ENCODE data around the gene STX2. TPM values are rescaled to one million over a fixed set of nuclear protein-coding genes. Genes with fewer than 3 reads are reported as not detected.
"Not testable (repeated sequence)": the region's sequence is repeated elsewhere in the genome, so short reads cannot be mapped to it uniquely, and the experiment has no call there.

STX2 gene
- total RNA-seq, 1 donor from 2014 or later = 23.8 TPM

DNA sequence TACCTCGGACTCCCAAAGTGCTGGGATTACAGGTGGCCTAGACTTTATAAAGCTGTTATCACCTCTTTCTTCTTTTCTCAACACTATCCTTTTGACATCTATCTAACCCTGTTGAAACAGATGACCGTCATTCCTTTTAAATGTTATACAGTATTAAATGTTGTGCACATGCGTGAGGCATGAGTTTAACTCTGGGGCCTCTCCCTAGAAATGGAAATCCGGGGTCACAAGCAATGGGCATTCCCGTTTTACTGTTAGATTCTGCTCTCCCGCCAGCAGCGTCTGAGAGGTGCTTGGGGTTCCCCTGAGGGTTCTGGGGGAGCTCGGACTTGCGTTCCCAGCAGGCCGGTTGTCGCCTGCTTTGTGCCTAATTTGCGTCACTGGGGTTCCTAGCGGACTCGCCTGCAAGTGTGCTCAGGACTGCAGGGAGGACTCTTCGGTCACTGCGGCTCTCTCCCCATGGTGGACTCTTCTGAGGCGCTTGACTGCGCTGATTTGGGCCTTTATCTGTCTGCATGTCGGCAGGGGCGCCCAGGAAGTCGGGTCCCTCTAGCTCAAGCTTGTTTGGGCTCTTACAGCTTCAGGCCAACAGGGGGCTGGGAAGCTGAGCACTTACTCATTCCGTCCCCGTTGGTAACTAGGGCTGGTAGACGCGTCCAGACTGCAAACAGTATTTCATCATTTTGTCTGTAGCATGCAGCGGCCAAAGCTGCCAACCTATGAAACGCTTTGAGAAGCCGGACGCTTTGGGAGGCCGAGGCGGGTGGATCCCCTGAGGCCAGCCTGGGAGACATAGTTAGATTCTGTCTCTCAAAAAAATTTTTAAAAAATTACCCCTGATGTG, 31.6 kb upstream of the STX2 start:
- peak; percentile 61 to 62 for DNase-seq (ENCODE audit: low read depth in 2 of 2)

DNA sequence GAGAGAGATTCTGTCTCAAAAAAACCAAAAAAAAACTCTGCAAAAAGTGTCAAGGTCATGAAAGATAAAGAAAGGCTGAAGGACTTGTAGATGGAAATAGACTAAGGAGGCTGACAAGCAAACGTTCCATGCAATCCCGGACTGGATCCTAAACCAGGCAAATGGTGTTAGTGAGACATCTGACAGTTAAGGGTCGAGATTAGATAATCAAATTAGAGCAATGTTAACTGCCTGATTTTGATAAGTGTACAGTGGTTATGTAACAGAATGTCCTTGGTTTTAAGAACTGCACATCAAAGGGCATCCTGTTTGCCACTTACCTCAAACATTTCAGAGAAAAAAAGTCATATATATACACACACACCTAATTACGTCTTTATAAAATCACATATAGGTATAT, 29.4 kb upstream of the STX2 start:
- no peak for DNase-seq (ENCODE audit: low read depth in 2 of 2)

DNA sequence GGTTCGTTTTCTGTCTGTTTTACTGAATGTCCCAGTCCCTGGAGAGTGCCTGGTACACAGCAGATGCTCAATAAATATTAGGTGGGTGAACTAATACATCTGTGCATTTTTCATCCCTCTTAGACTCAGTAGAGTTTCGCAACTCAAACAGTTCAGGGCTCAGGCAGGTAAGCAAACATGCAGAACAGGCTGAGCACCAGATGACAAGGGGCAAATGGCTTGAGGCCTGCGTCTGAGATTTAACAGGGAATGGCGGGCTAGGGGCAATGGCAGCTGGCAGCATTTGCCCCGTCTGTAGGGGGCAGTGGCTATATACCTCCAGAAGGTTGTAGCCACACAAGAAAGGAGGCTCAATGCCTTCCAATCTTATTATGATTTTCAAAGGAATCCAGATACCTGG, 24.2 kb upstream of the STX2 start:
- DNase-seq (ENCODE audit: low read depth in 2 of 2) = no peak

DNA sequence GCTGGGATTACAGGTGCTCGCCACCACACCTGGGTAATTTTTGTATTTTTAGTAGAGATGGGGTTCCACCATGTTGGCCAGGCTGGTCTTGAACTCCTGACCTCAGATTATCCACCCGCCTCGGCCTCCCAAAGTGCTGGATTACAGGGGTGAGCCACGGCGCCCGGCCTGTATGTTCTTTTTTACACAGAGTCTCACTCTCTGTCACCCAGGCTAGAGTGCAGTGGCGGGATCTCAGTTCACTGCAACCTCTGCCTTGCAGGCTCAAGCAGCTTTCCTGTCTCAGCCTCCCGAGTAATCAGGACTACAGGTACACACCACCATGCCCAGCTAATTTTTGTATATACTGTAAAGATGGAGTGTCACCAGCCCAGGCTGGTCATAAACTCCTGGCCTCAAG, 23.7 kb upstream of the STX2 start:
- DNase-seq (ENCODE audit: low read depth in 2 of 2) = not testable (repeated sequence)

DNA sequence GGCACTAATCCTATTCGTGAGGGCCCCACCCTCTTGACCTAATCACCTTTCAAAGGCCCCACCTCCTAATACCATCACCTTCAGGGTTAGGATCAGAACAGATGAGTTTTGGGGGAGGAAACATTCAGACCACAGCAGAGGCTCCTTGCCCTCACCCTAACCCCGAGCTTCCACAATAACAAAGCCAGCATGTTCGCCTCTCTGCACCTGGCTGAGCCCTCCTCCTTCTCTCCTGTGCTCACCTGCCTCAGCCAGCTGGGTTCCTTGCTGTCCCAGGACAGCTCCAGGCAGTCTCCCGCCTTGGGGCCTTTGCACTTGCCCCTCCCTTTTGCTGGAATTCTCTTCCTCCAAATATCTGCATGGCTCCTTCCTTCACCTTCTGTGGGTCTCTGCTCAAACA, 23.1 kb upstream of the STX2 start:
- DNase-seq (ENCODE audit: low read depth in 2 of 2) = no peak

- no peak for DNase-seq (ENCODE audit: low read depth in 2 of 2)
These were observed 21.3 kb upstream of the STX2 start for GRCh38 chr12:130860311-130860710.

- no peak for DNase-seq (ENCODE audit: low read depth in 2 of 2)
These were observed 20.1 kb upstream of the STX2 start for GRCh38 chr12:130859161-130859560.

GRCh38 chr12:130858084-130858483, 19.0 kb upstream of the STX2 start:
- no peak for DNase-seq (ENCODE audit: low read depth in 2 of 2)

DNA sequence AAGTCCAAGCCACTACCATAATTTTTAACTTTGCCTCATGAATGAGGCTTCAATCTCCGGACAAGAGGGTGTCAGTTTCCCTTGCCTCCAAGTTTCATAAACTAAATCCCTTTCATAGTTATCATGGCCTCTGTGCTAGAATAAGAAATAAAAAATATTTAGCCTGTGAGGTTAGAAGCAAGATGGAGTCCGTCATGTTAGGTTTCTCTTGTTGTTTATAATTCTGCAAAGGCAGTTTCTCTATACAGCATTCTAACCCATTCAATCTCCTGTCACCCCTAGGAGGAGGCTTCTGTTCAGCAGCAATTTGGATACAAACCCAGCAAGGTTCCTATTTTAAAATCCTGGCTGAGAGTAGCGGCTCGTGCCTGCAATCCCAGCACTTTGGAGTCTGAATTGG, 17.0 kb upstream of the STX2 start:
- DNase-seq (ENCODE audit: low read depth in 2 of 2) = no peak

GRCh38 chr12:130850418-130851021, 11.5 kb upstream of the STX2 start:
- DNase-seq (ENCODE audit: low read depth in 2 of 2) = no peak

GRCh38 chr12:130849561-130850417, 10.7 kb upstream of the STX2 start:
- peak in 1 of 2 donors; percentile 65 for DNase-seq (ENCODE audit: low read depth in 2 of 2)

GRCh38 chr12:130848785-130849305, 9.8 kb upstream of the STX2 start:
- not testable (repeated sequence) for DNase-seq (ENCODE audit: low read depth in 2 of 2)

DNA sequence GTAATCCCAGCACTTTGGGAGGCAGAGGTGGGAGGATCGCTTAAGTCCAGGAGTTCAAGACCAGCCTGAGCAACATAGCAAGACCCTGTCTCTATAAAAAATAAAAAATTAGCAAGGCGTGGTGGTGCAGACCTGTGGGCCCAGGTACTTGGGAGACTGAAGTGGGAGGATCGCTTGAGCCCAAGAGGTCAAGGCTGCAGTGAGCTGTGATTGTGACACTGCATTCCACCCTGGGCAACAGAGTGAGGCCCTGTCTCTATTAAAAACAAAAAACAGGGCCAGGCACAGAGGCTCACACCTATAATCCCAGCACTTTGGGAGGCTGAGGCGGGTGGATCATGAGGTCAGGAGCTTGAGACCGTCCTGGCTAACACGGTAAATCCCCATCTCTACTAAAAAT, 9.1 kb upstream of the STX2 start:
- not testable (repeated sequence) for DNase-seq (ENCODE audit: low read depth in 2 of 2)

- no peak for DNase-seq (ENCODE audit: low read depth in 2 of 2)
These were observed 8.1 kb upstream of the STX2 start for GRCh38 chr12:130847112-130847511.

GRCh38 chr12:130846369-130846768, 7.3 kb upstream of the STX2 start:
- DNase-seq (ENCODE audit: low read depth in 2 of 2) = no peak

DNA sequence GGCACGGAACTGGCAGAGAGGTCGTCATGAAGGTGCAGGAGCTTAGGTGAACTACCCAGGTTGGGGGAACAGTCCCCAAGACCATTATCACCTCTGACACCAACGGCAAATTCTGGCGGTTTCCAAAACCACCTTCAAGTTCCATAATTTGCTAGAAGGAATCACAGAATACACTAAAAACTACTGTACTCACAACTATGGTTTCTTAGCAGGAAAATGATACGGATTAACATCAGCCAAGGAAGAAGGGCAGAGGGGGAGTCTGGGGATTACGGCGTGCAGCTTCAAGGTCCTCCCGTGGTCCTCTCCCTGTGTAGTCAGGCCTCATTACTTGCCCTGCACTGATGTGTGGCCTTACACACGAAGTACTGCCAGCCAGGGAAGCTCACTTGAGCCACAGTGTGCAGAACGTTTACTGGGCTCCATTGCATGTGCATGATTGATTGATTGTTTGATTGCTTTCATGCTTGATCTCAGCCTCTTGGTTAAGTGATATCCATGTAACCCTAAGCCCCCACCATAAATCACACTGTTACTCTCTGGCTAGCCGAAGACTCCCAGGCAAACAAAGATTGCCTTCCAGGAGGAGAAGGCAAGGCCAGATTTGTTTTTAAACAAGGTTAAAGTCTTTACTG, 837 bp upstream of the STX2 start:
- no peak for DNase-seq (ENCODE audit: low read depth in 2 of 2)

DNA sequence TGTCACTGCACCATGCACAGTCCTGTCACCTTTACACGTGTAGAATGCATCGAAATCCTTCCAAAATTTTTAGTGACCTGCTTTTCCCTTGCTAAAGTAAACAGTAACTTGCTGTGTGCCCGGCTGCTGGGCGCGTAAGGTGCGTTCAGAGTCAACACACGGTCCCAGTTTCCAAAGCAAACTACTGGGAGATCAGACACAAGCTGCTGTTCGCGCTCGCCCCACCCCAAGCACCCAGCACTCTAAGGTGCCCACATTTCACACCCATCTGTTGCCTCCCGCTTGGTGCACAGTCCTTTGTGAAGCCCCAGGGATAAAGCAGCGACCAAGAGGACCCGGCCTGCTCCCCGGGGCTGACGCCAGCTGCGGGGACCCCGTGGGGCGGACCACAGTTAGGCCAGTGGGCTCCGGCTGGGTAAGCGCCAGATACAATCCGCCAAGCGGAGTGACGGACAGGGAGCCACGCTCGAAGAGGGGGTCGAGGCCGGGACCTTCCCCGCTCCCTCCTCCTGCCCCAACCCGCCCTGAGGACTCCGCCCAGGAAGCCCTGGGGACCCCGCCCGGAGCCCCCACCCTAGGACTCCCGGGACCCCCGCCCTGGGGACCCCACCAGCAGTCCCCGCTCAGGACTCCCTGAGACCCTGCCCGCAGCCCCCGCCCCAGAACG, 633 bp downstream of the STX2 start:
- peak; percentile 35 to 36 for DNase-seq (ENCODE audit: low read depth in 2 of 2)

- no peak for DNase-seq (ENCODE audit: low read depth in 2 of 2)
These were observed 3.6 kb downstream of the STX2 start for GRCh38 chr12:130835436-130835835.

GRCh38 chr12:130835011-130835410, 4.0 kb downstream of the STX2 start:
- DNase-seq (ENCODE audit: low read depth in 2 of 2) = peak in 1 of 2 donors; percentile 30

- no peak for DNase-seq (ENCODE audit: low read depth in 2 of 2)
These were observed 6.4 kb downstream of the STX2 start for GRCh38 chr12:130832561-130833209.
